ENCODE results near the gene HOXB1. TPM values are rescaled to one million over a fixed set of nuclear protein-coding genes. Genes with fewer than 3 reads are reported as not detected.

The HOXB1 gene
- polyA plus RNA-seq, 1 donor (not counting 4 experiments of a cell fraction or from before 2014, with no cell fraction given) = not detected

DNA sequence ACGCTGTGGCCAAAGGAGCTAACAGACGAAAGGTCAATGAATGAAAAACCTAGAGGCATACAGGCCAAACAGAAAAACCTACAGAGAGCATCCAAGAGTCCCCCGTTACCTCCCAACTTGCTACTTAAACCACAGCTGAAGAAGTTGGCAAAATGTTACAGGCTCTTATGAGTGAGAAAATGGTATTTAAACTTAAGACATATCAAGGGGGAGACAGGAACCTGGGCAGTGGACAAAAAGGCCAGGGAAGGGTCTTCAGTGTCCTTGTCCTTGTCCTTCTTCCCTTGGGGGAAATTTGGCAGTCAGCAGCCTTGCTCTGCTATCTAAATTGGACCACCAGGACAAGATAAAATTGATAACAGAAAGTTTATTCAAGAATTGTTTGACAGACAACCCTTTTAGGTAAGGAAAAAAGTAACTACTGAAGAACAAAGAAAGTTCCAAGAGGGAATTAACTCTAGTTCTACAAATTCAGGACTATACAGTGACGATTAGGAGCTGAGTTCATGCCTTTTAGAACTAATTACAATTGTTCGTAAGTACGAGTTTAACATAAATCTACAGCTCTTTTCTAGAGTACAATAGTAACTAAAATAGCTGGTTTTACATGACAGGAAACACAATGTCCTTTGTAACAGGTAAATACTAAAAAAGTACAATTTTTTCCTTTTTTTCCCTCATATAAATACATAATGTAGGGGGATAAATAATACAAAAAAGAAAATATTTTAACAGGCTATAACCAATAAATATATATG is 17.9 kb upstream of the HOXB1 start:
- no peak overlapping the region for H3K9ac ChIP-seq (ENCODE audit: control insufficient read depth, extremely low read depth, insufficient read depth, low read length)
- peaks cover 14% of the 10 kb centered on the region for H3K27me3 ChIP-seq (ENCODE audit: control insufficient read depth, extremely low read depth, insufficient read depth, low read length)
- no peak overlapping the region for H3K4me3 ChIP-seq (ENCODE audit: control insufficient read depth in 2 of 3, extremely low read depth in 1 of 3, insufficient read depth in 2 of 3, low read depth in 1 of 3, low read length in 3 of 3)
- dilution Hi-C loops (cut with MboI; ENCODE audit: extremely low pct_ligation_motif_present, low sequenced_read_pairs) = no loop called here
- no peaks in the 10 kb centered on the region for H3K79me2 ChIP-seq (ENCODE audit: control insufficient read depth, insufficient read depth, low read length)
- TF ChIP-seq, protein P1, sequence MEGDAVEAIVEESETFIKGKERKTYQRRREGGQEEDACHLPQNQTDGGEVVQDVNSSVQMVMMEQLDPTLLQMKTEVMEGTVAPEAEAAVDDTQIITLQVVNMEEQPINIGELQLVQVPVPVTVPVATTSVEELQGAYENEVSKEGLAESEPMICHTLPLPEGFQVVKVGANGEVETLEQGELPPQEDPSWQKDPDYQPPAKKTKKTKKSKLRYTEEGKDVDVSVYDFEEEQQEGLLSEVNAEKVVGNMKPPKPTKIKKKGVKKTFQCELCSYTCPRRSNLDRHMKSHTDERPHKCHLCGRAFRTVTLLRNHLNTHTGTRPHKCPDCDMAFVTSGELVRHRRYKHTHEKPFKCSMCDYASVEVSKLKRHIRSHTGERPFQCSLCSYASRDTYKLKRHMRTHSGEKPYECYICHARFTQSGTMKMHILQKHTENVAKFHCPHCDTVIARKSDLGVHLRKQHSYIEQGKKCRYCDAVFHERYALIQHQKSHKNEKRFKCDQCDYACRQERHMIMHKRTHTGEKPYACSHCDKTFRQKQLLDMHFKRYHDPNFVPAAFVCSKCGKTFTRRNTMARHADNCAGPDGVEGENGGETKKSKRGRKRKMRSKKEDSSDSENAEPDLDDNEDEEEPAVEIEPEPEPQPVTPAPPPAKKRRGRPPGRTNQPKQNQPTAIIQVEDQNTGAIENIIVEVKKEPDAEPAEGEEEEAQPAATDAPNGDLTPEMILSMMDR (optimal IDR thresholded peaks at IDR 0.05 in 1 of 3, IDR thresholded peaks at IDR 0.05 in 1 of 3, conservative IDR thresholded peaks at IDR 0.05 in 1 of 3; ENCODE audit: extremely low read depth in 1 of 3, insufficient read depth in 2 of 3, low read length in 3 of 3) = no peak
- no peak for TF ChIP-seq EZH2 (IDR thresholded peaks at IDR 0.05; ENCODE audit: low read length)
- H4K20me1 ChIP-seq (ENCODE audit: control insufficient read depth, extremely low read depth, insufficient read depth, low read length) = no peaks in the 10 kb centered on the region
- DNase-seq (ENCODE audit: low read depth, low spot score) = no peak
- no peak overlapping the region for H3K4me2 ChIP-seq (ENCODE audit: control insufficient read depth, extremely low read depth, insufficient read depth, low read depth, low read length)
- H2AFZ ChIP-seq (ENCODE audit: control insufficient read depth, low read length) = no peak overlapping the region
- H3K9me3 ChIP-seq (ENCODE audit: control insufficient read depth, low read depth, low read length) = no peaks in the 10 kb centered on the region
- H3K9me1 ChIP-seq (ENCODE audit: control insufficient read depth, extremely low read depth, insufficient read depth, low read length) = no peaks in the 10 kb centered on the region
- H3K36me3 ChIP-seq (ENCODE audit: control insufficient read depth in 2 of 2, extremely low read depth in 1 of 2, insufficient read depth in 2 of 2, low read length in 2 of 2) = peaks cover 0 to 2% of the 10 kb centered on the region in 2 experiments
- FAIRE-seq = no peak
- peaks cover 5% of the 10 kb centered on the region for H3K4me1 ChIP-seq (ENCODE audit: control insufficient read depth, extremely low read depth, insufficient read depth, low read length)
- H3K27ac ChIP-seq (ENCODE audit: control insufficient read depth, insufficient read depth, low read length) = no peak overlapping the region

DNA sequence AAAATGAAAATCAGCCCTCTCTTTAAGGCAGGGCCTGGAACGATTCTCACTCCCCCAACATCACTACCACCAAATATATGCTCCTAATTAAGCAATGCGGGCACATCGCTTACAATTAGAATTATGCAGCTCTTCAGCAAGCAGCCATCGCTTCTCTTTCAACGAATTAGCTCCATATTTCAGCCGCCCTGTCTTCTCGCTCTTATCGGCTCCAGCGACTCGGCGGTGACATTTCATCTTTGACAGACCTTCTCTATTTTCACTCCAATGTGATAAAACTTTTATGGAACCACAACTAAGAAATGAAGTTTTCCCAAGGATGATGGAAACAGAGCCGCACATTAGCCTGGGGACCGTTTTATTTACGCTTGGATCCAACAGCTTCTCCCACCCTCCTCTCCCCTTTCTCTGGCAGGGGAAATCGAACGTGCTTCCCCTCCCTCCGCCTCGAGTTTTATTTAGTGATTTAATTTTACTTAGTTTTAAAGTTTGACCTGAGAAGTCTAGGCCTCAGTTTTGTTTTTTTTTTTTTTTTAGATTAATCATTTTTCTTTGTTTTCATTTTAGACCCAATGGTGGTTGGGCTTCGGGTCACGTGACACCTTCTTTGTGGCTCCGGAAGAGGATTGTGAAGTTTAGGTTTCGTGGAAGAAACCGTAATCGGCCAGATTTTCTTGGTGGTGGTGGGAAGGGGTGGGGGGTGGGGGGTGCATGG is 17.2 kb upstream of the HOXB1 start:
- H3K36me3 ChIP-seq (ENCODE audit: control insufficient read depth in 2 of 2, extremely low read depth in 1 of 2, insufficient read depth in 2 of 2, low read length in 2 of 2) = peaks cover 0 to 2% of the 10 kb centered on the region in 2 experiments
- no peak for TF ChIP-seq EZH2 (IDR thresholded peaks at IDR 0.05; ENCODE audit: low read length)
- dilution Hi-C loops (cut with MboI; ENCODE audit: extremely low pct_ligation_motif_present, low sequenced_read_pairs) = no loop called here
- H3K9me3 ChIP-seq (ENCODE audit: control insufficient read depth, low read depth, low read length) = no peaks in the 10 kb centered on the region
- no peak overlapping the region for H3K4me2 ChIP-seq (ENCODE audit: control insufficient read depth, extremely low read depth, insufficient read depth, low read depth, low read length)
- peaks cover 16% of the 10 kb centered on the region for H3K27me3 ChIP-seq (ENCODE audit: control insufficient read depth, extremely low read depth, insufficient read depth, low read length)
- H3K4me1 ChIP-seq (ENCODE audit: control insufficient read depth, extremely low read depth, insufficient read depth, low read length) = peaks cover 5% of the 10 kb centered on the region
- peaks cover 5% of the 10 kb centered on the region for H3K79me2 ChIP-seq (ENCODE audit: control insufficient read depth, insufficient read depth, low read length)
- H3K4me3 ChIP-seq (ENCODE audit: control insufficient read depth in 2 of 3, extremely low read depth in 1 of 3, insufficient read depth in 2 of 3, low read depth in 1 of 3, low read length in 3 of 3) = no peak overlapping the region
- no peak overlapping the region for H3K9ac ChIP-seq (ENCODE audit: control insufficient read depth, extremely low read depth, insufficient read depth, low read length)
- FAIRE-seq (no peak), DNase-seq (ENCODE audit: low read depth, low spot score) (no peak)
- H3K27ac ChIP-seq (ENCODE audit: control insufficient read depth, insufficient read depth, low read length) = no peak overlapping the region
- no peaks in the 10 kb centered on the region for H4K20me1 ChIP-seq (ENCODE audit: control insufficient read depth, extremely low read depth, insufficient read depth, low read length)
- no peaks in the 10 kb centered on the region for H3K9me1 ChIP-seq (ENCODE audit: control insufficient read depth, extremely low read depth, insufficient read depth, low read length)
- H2AFZ ChIP-seq (ENCODE audit: control insufficient read depth, low read length) = no peak overlapping the region

Data from keratinocyte (primary cell).